Mesothelial cell of epicardium (in vitro differentiated cells): ENCODE measurements around the gene CCL21. TPM values are rescaled to one million over a fixed set of nuclear protein-coding genes. Genes with fewer than 3 reads are reported as not detected.
A peak's percentile ranks its signal among the peaks of the same experiment; 100 is the strongest.

Experiments
- DNase-seq, 2 experiments: peaks; one replicate each; pipeline ENCODE4 v3.0.0; 2021; ENCODE audit warnings: low spot score in 2 of 2; ENCODE audit not compliant: unreplicated experiment in 2 of 2
- H3K27ac Mint-ChIP-seq: 2 replicates; pipeline ENCODE4 v1.8.0; 2021; ENCODE audit warnings: mixed read lengths
- H3K27me3 Mint-ChIP-seq: 2 replicates; pipeline ENCODE4 v1.8.0; 2021; ENCODE audit warnings: low read depth, mixed read lengths
- H3K36me3 Mint-ChIP-seq: 2 replicates; pipeline ENCODE4 v1.8.0; 2021; ENCODE audit warnings: mixed read lengths
- H3K4me1 Mint-ChIP-seq: 2 replicates; pipeline ENCODE4 v1.8.0; 2021; ENCODE audit warnings: mixed read lengths
- H3K4me3 Mint-ChIP-seq: 2 replicates; pipeline ENCODE4 v1.8.0; 2021; ENCODE audit warnings: mild to moderate bottlenecking, moderate library complexity, mixed read lengths
- H3K9me3 Mint-ChIP-seq: 2 replicates; pipeline ENCODE4 v1.8.0; 2021; ENCODE audit warnings: mixed read lengths
- total RNA-seq: library from RNA; stranded (reverse); gene quantifications from 3 replicates; pipeline ENCODE4 v1.2.1, GENCODE V29; 2021
- TF ChIP-seq, protein P1 (sequence below): fragments of 200-600 bp; sonication (generic); IDR thresholded peaks from one replicate; pipeline ENCODE4 v1.5.0; 2021; ENCODE audit warnings: antibody characterized with exemption; ENCODE audit not compliant: unreplicated experiment

CCL21 gene
- total RNA-seq, 1 donor from 2014 or later: not detected

DNA sequence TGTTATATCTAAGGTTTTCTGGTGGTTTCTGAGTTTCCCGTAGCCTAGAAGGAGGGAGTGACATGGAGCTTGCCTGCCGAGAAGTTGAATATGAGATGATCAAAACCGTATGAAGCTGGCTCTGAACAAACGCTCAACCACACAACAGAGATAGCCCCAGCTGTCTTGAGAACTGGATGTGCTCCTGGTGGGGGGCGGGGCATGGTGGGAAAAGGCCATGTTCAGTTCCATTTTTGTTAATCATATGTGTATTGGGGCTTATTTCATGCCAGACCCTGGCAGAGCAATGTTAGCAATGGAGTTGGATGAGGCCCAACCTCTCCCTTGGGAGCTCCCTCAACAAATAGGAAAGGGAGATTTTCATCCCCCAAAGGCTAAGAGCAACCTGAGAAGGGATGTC, 23.7 kb downstream of the CCL21 start:
- Mint-ChIP-seq H3K4me1 (no peaks in the 10 kb centered on the region), H3K27ac (no peak overlapping the region), H3K36me3 (peaks cover 6% of the 10 kb centered on the region), H3K4me3 (no peak overlapping the region), H3K9me3 (no peaks in the 10 kb centered on the region), H3K27me3 (no peaks in the 10 kb centered on the region)
- TF ChIP-seq, protein P1, sequence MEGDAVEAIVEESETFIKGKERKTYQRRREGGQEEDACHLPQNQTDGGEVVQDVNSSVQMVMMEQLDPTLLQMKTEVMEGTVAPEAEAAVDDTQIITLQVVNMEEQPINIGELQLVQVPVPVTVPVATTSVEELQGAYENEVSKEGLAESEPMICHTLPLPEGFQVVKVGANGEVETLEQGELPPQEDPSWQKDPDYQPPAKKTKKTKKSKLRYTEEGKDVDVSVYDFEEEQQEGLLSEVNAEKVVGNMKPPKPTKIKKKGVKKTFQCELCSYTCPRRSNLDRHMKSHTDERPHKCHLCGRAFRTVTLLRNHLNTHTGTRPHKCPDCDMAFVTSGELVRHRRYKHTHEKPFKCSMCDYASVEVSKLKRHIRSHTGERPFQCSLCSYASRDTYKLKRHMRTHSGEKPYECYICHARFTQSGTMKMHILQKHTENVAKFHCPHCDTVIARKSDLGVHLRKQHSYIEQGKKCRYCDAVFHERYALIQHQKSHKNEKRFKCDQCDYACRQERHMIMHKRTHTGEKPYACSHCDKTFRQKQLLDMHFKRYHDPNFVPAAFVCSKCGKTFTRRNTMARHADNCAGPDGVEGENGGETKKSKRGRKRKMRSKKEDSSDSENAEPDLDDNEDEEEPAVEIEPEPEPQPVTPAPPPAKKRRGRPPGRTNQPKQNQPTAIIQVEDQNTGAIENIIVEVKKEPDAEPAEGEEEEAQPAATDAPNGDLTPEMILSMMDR: no peak
- no peak for DNase-seq

DNA sequence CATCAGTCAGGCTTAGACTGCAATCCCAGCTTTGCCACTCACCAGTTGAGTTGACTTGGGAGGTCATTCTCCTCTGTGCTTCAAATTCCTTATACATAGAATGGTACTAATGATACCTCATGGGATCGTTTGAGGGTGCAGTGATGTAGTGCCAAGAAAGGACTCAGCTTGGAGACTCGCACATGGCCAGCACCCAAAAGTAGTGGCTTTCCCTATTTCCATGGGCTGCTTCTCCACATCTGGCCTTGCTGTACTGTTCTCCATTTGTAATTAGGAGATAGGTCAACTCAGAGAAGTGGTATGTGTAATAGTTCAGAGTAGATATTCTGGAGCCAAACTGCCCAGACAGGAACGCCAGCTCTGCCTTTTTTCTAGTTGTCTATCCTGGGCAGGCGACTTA, 24.3 kb downstream of the CCL21 start:
- Mint-ChIP-seq H3K9me3 (no peaks in the 10 kb centered on the region), H3K4me1 (no peaks in the 10 kb centered on the region), H3K4me3 (no peak overlapping the region), H3K27me3 (no peaks in the 10 kb centered on the region), H3K27ac (no peak overlapping the region), H3K36me3 (peaks cover 12% of the 10 kb centered on the region)
- no peak for DNase-seq
- TF ChIP-seq, protein P1: no peak

DNA sequence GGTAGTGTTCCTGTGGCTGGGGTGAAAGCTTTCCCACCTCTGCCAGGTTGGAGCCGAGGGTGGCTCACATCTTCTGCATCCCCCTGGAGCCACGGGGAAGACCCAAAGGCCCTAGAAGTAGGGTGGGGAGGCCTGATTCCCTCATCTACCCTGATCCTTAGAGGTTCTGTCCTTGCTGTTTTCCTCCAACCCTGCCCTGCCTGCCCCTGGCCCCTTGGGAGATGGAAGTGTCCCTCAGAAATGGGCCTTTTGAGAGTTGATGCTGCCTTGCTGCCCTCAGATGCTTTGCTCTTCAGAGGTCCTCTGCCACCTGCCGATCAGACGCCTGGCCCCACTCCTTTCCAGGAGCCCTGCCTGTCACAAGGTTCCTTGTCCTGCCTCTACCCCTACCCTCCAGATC, 25.1 kb downstream of the CCL21 start:
- no peak for DNase-seq
- Mint-ChIP-seq H3K4me3 (no peak overlapping the region), H3K4me1 (no peaks in the 10 kb centered on the region), H3K27me3 (no peaks in the 10 kb centered on the region), H3K27ac (no peak overlapping the region), H3K36me3 (peaks cover 12% of the 10 kb centered on the region), H3K9me3 (no peaks in the 10 kb centered on the region)
- TF ChIP-seq, protein P1: no peak

DNA sequence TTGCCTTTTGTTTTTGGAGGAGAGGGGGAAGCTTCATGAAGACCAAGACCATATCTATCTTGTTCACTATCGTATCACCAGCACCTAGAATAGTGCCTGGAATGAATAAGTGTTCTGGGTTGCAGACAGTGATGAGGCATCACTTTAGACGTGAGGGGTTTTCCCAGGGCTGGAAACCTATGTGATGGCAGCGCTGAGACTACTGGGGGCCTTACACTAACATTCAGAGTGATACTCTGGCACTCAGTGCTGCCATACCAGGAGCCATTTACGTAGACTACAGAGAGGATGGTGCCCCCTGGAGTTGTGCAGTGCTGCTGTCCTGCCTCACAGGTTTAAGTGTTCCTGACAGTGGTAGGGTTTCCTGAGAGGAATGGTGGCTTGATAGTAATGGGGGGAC, 25.8 kb downstream of the CCL21 start:
- Mint-ChIP-seq H3K36me3 (peaks cover 12% of the 10 kb centered on the region), H3K27me3 (no peaks in the 10 kb centered on the region), H3K9me3 (no peaks in the 10 kb centered on the region), H3K4me1 (no peaks in the 10 kb centered on the region), H3K4me3 (no peak overlapping the region), H3K27ac (no peak overlapping the region)
- no peak for DNase-seq
- TF ChIP-seq, protein P1: no peak

DNA sequence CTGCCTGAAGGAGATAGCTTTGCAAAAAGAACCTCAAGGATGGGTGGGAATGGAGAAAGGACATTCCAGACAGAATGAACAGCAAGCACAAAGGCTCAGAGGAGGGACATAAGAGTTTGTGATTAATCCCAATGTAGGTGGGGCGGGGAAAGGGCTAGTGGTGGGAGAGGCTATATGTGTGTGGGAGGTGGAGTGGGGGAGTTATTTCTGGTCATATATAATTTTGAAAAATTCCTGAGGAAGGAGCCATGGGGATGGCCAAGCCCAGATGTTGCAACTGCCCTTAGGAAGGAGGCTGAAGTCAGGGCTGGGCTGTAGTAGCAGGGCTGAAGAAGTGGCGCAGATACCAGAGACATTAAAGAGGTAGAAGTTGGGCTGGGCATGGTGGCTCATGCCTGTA, 34.1 kb downstream of the CCL21 start:
- Mint-ChIP-seq H3K9me3 (peaks cover 8% of the 10 kb centered on the region), H3K4me1 (peaks cover 2% of the 10 kb centered on the region), H3K36me3 (peaks cover 6% of the 10 kb centered on the region), H3K27ac (no peak overlapping the region), H3K4me3 (no peak overlapping the region), H3K27me3 (no peaks in the 10 kb centered on the region)
- no peak for DNase-seq
- TF ChIP-seq, protein P1: no peak

DNA sequence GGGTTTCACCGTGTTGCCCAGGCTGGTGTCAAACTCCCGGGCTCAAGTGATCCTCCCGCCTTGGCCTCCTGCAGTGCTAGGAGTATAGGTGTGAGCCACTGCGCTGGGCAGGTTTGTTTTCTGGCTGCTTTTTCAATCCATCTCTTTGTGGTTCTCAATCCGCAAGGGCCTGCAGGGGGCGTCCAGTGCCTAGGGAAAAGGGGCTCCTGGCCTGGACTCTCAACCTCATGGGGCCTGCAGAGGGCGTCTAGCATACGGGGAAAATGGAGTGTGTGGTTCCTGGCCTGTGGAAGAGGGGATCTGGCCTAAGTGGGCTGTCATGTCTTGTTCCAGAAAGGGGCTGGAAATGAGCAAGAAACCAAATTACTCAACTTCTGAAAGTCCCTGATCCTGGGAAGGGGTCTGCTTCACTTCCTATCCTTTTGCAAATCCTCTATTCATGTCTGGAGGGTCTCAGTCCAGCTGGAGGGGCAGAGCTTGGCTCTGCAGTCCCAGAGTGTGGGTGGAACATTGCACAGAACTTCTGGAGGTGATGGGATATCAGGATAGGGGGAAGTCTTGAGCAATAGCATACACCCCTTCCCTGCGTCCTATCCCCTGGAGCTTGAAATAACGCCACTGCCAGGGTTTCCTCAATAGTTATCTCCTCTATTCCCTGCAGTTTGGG, 34.8 kb downstream of the CCL21 start:
- no peak overlapping the region for H3K27ac Mint-ChIP-seq
- H3K36me3 Mint-ChIP-seq: peaks cover 4% of the 10 kb centered on the region
- peaks cover 2% of the 10 kb centered on the region for H3K4me1 Mint-ChIP-seq
- TF ChIP-seq, protein P1: peak; percentile 28
- peak; percentile 35 to 66 for DNase-seq
- H3K4me3 Mint-ChIP-seq: no peak overlapping the region
- no peaks in the 10 kb centered on the region for H3K27me3 Mint-ChIP-seq
- H3K9me3 Mint-ChIP-seq: peaks cover 13% of the 10 kb centered on the region
